ENCODE data around the gene SUGCT.

The SUGCT gene

DNA sequence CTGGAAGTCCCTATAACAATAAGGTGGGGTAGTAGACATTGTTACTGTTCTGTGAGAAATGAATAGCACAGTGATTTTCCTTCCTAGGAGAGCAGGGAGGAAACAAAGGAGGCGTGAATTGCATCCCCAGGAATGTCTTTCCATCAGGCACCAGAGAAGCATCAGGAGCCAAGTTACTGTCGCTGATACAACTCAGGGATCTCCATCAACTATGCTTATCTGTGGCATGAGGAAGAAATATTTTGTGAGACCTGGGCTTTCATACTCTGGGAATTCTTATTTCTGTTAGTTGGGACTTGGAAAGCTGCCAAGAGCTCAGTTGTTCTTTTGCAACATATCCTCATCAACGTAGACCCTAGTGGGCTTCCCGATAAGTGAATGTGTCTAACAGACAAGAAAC lies 622.3 kb downstream of the SUGCT start:
- H3K9me3 ChIP-seq (ENCODE audit: insufficient read depth, low read length): no peaks in the 10 kb centered on the region
- no peaks in the 10 kb centered on the region for H3K27me3 ChIP-seq (ENCODE audit: insufficient read depth, insufficient read length)
- TF ChIP-seq ZNF274 (IDR thresholded peaks at IDR 0.05; ENCODE audit: low read depth, low read length) (no peak), YY1 (IDR thresholded peaks at IDR 0.05; ENCODE audit: insufficient read depth, insufficient read length) (no peak), SUZ12 (IDR thresholded peaks at IDR 0.05; ENCODE audit: extremely low read depth, insufficient read depth, insufficient read length) (no peak)
- H3K4me3 ChIP-seq (ENCODE audit: insufficient read length, low read depth): no peak overlapping the region
- peak; percentile 44 for DNase-seq (ENCODE audit: low read depth, low spot score)
- no peaks in the 10 kb centered on the region for H3K4me1 ChIP-seq (ENCODE audit: insufficient read depth, insufficient read length)
- no peak overlapping the region for H3K9ac ChIP-seq (ENCODE audit: insufficient read length, low read depth)
- no peaks in the 10 kb centered on the region for H3K36me3 ChIP-seq (ENCODE audit: insufficient read depth, insufficient read length, low read length)

DNA sequence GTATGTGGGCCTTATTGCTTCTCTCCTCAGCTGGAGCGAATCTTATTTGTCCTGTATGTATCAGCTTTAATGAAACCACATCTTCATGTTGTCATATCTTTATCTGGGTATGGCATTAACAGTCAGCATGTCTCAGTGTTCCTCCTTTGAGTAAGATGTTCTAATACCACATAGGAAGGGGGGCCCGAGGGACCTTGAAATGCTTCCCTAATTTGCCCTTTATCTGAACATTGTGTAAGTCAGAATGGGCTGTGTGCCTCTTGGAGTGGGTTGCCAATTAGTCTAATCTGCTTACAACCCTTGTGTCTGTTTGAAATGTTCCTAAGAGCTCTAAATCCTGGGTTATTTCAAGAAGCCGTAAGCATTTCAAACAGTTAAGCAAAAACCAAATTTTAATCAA lies 623.8 kb downstream of the SUGCT start:
- Histone ChIP-seq H3K4me1 (ENCODE audit: insufficient read depth, insufficient read length) (no peaks in the 10 kb centered on the region), H3K9me3 (ENCODE audit: insufficient read depth, low read length) (no peaks in the 10 kb centered on the region), H3K4me3 (ENCODE audit: insufficient read length, low read depth) (no peak overlapping the region), H3K36me3 (ENCODE audit: insufficient read depth, insufficient read length, low read length) (no peaks in the 10 kb centered on the region), H3K27me3 (ENCODE audit: insufficient read depth, insufficient read length) (no peaks in the 10 kb centered on the region), H3K9ac (ENCODE audit: insufficient read length, low read depth) (no peak overlapping the region)
- no peak for DNase-seq (ENCODE audit: low read depth, low spot score)
- TF ChIP-seq ZNF274 (IDR thresholded peaks at IDR 0.05; ENCODE audit: low read depth, low read length): no peak
- TF ChIP-seq SUZ12 (IDR thresholded peaks at IDR 0.05; ENCODE audit: extremely low read depth, insufficient read depth, insufficient read length): no peak
- TF ChIP-seq YY1 (IDR thresholded peaks at IDR 0.05; ENCODE audit: insufficient read depth, insufficient read length): no peak

DNA sequence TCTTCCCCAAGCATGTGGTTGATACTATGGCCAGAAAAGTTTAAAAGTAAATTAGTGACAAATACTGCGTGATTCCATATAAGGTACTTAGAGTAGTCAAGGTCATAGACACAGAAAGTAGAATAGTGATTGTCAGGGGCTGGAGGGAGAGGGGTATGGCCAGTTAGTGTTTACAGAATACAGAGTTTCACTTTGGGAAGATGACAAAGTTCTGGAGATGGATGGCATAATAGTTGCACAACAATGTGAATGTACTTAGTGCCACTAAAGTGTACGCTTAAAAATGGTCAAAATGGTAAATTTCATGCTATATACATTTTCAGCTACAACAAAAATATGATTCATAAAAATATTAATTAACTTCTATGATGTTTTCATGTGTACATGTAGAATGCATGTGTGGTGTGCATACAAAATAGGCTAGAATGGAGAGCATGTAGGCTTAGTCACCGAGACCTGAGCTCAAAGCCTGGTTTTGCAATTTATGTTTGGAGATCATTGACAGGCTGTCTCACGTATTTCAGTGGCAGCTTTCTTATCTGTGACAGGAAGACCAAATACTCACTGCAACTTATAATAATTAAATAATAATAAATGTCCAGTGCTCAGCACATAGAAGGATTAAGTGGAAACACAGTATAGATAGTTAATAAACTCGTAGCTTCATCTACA lies 625.6 kb downstream of the SUGCT start:
- H3K36me3 ChIP-seq (ENCODE audit: insufficient read depth, insufficient read length, low read length): no peaks in the 10 kb centered on the region
- no peaks in the 10 kb centered on the region for H3K4me1 ChIP-seq (ENCODE audit: insufficient read depth, insufficient read length)
- no peak overlapping the region for H3K9ac ChIP-seq (ENCODE audit: insufficient read length, low read depth)
- no peak overlapping the region for H3K4me3 ChIP-seq (ENCODE audit: insufficient read length, low read depth)
- TF ChIP-seq SUZ12 (IDR thresholded peaks at IDR 0.05; ENCODE audit: extremely low read depth, insufficient read depth, insufficient read length) (no peak), YY1 (IDR thresholded peaks at IDR 0.05; ENCODE audit: insufficient read depth, insufficient read length) (no peak), ZNF274 (IDR thresholded peaks at IDR 0.05; ENCODE audit: low read depth, low read length) (no peak)
- H3K27me3 ChIP-seq (ENCODE audit: insufficient read depth, insufficient read length): no peaks in the 10 kb centered on the region
- H3K9me3 ChIP-seq (ENCODE audit: insufficient read depth, low read length): no peaks in the 10 kb centered on the region
- no peak for DNase-seq (ENCODE audit: low read depth, low spot score)

DNA sequence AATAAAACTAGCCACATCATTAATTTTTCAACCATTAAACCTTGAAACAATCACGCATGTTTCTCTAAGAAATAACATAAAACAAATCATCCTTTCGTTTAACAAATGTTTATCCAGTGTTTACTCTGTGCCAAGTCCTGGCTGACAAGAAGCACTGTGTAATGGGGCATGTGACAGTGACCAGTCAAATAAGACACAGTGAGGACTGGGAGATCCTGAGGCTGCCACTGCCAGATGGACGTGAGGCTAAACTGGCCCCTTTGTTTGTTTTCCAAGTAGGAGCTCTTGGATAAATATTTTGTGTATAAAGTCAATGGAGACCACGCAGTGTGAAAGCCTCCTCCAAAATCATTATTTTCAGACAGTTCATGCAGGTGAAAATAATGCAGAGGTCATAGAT lies 626.2 kb downstream of the SUGCT start:
- H3K4me1 ChIP-seq (ENCODE audit: insufficient read depth, insufficient read length): no peaks in the 10 kb centered on the region
- H3K36me3 ChIP-seq (ENCODE audit: insufficient read depth, insufficient read length, low read length): no peaks in the 10 kb centered on the region
- no peaks in the 10 kb centered on the region for H3K27me3 ChIP-seq (ENCODE audit: insufficient read depth, insufficient read length)
- no peak overlapping the region for H3K9ac ChIP-seq (ENCODE audit: insufficient read length, low read depth)
- no peaks in the 10 kb centered on the region for H3K9me3 ChIP-seq (ENCODE audit: insufficient read depth, low read length)
- no peak overlapping the region for H3K4me3 ChIP-seq (ENCODE audit: insufficient read length, low read depth)
- no peak for DNase-seq (ENCODE audit: low read depth, low spot score)
- TF ChIP-seq ZNF274 (IDR thresholded peaks at IDR 0.05; ENCODE audit: low read depth, low read length) (no peak), YY1 (IDR thresholded peaks at IDR 0.05; ENCODE audit: insufficient read depth, insufficient read length) (no peak), SUZ12 (IDR thresholded peaks at IDR 0.05; ENCODE audit: extremely low read depth, insufficient read depth, insufficient read length) (no peak)

DNA sequence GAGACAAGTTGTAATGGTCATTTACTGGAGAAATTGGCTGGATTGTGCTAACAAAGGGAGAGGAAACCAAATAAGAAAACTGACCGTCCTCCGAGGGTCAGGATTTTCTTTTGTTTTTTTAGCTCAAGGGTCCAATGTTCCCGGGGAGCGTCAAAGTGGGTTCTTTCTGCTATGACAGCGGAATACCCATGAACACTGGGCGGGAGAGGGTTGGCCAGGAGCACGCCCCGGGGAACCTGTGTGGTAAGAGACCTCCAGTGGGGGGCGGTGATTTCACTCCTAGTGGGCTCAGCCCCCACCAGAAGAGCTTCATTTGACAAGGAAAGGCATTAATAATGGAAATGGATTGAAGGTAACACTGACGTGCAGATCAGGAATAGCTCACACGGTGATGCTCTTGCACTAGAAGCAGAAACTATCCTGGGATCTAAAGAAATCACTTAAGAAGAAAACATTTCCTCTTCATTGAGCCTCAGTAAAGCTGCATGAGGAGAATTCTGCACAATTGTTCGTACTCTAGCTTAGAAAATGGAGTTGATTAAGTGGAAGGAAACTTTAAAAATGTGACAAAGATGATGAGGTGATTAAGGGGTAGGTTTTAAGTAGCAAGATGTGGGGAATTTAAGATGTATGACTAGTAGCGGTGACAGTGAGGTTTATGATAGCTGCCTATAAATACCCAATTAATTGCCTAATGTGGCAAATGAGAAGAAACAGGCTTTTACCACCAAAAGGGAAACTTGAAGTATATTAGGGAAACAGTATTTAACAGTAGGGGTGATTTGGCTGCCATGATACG lies 627.2 kb downstream of the SUGCT start:
- TF ChIP-seq YY1 (IDR thresholded peaks at IDR 0.05; ENCODE audit: insufficient read depth, insufficient read length) (no peak), SUZ12 (IDR thresholded peaks at IDR 0.05; ENCODE audit: extremely low read depth, insufficient read depth, insufficient read length) (no peak), ZNF274 (IDR thresholded peaks at IDR 0.05; ENCODE audit: low read depth, low read length) (no peak)
- H3K9ac ChIP-seq (ENCODE audit: insufficient read length, low read depth): no peak overlapping the region
- H3K4me3 ChIP-seq (ENCODE audit: insufficient read length, low read depth): no peak overlapping the region
- no peaks in the 10 kb centered on the region for H3K27me3 ChIP-seq (ENCODE audit: insufficient read depth, insufficient read length)
- no peaks in the 10 kb centered on the region for H3K36me3 ChIP-seq (ENCODE audit: insufficient read depth, insufficient read length, low read length)
- no peaks in the 10 kb centered on the region for H3K9me3 ChIP-seq (ENCODE audit: insufficient read depth, low read length)
- H3K4me1 ChIP-seq (ENCODE audit: insufficient read depth, insufficient read length): no peaks in the 10 kb centered on the region
- no peak for DNase-seq (ENCODE audit: low read depth, low spot score)

DNA sequence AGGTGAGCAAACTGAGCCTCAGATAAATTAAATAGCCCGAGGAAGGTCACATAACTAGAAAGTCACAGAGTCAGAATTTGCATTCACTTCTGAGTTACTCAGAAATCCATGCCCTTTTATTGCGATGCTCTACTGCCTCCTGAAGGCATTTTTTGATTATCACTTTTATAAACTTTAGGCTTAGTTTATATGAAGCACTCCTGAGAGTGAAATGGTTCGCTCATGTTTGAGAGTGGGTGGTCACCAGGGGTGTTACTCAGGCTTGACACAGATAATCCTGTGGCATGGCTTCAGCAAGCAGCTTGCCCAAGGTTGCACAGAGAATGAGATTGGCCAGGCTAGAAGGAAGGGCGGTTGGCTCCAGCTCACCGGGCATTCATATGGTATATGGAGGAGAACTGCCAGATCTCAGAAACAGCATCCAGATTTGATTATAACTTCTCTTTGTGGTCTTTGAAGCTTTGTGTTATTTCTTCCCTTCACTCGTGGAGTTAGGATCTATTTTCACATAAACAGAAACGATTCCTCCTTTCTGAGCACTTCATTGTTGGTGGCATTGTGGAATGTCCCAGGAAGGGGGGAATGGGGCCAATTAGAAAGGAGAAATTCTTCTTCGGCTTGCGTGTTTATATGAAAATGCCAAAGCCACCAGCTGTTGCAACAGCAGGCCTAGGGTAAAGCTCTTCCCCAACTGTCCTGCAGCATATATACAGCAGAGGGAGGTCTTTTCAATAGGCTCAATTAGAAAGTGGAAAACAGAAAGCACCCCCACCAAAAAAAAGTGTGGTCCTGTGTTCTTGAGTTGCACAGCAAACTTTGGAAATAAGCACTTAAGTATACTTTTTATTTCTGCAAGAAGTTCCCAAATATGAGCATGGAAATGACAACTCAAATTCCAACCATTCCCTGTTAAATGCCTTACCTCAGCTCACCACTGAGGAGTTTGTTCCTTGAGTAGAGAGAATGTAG lies 628.8 kb downstream of the SUGCT start:
- H3K9ac ChIP-seq (ENCODE audit: insufficient read length, low read depth): no peak overlapping the region

More for the DNA sequence above, 628.8 kb downstream of the SUGCT start:
- Histone ChIP-seq H3K4me3 (ENCODE audit: insufficient read length, low read depth) (no peak overlapping the region), H3K36me3 (ENCODE audit: insufficient read depth, insufficient read length, low read length) (no peaks in the 10 kb centered on the region), H3K9me3 (ENCODE audit: insufficient read depth, low read length) (no peaks in the 10 kb centered on the region), H3K27me3 (ENCODE audit: insufficient read depth, insufficient read length) (no peaks in the 10 kb centered on the region), H3K4me1 (ENCODE audit: insufficient read depth, insufficient read length) (no peaks in the 10 kb centered on the region)
- no peak for DNase-seq (ENCODE audit: low read depth, low spot score)
- TF ChIP-seq ZNF274 (IDR thresholded peaks at IDR 0.05; ENCODE audit: low read depth, low read length) (no peak), YY1 (IDR thresholded peaks at IDR 0.05; ENCODE audit: insufficient read depth, insufficient read length) (no peak), SUZ12 (IDR thresholded peaks at IDR 0.05; ENCODE audit: extremely low read depth, insufficient read depth, insufficient read length) (no peak)
